Right lobe of liver (tissue), 4 donors: ENCODE measurements around the gene HIC1.

Source experiments
- POLR2A ChIP-seq: fragments of 450-650 bp; IDR thresholded peaks from one replicate; pipeline ENCODE4 v1.6.1; 2017; ENCODE audit warnings: antibody characterized with exemption, mild to moderate bottlenecking
- TF ChIP-seq, protein P1 (sequence below), 4 donors: fragments of 200-600 bp in 3 of 4; fragments of 450-650 bp in 1 of 4; IDR thresholded peaks; one replicate each; pipeline versions ENCODE4 v1.5.1 to v1.8.0; 2016 to 2022; ENCODE audit warnings: antibody characterized with exemption in 4 of 4, mild to moderate bottlenecking in 2 of 4
- donor health status: DM: no; HTN: no; CAD: no.
- donor health status: DM: no; HTN: no; CAD: no.
- donor health status: DM: no; HTN: yes; CAD: no.

DNA sequence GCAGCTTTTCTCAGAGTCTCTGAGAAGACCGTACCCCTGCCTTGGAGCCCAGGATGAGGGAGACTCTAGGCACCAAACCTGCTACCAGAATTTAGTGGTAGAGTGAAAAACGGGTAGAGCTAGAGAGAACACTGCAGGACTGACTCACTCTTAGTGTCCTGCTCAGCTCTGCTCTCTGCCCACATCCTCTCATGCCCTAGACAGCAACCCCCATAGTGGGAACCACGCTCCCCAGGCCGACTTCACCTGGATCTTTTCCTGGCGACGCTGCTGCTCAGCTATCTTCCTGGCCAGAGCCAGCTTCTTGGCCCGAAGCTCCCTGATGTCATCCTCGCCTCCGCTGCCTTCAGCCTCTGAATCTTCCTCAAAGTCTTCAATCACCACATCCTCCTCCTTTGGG, 26.7 kb downstream of the HIC1 start:
- TF ChIP-seq, protein P1, sequence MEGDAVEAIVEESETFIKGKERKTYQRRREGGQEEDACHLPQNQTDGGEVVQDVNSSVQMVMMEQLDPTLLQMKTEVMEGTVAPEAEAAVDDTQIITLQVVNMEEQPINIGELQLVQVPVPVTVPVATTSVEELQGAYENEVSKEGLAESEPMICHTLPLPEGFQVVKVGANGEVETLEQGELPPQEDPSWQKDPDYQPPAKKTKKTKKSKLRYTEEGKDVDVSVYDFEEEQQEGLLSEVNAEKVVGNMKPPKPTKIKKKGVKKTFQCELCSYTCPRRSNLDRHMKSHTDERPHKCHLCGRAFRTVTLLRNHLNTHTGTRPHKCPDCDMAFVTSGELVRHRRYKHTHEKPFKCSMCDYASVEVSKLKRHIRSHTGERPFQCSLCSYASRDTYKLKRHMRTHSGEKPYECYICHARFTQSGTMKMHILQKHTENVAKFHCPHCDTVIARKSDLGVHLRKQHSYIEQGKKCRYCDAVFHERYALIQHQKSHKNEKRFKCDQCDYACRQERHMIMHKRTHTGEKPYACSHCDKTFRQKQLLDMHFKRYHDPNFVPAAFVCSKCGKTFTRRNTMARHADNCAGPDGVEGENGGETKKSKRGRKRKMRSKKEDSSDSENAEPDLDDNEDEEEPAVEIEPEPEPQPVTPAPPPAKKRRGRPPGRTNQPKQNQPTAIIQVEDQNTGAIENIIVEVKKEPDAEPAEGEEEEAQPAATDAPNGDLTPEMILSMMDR (IDR thresholded peaks at IDR 0.05), result no peak
- no peak for TF ChIP-seq POLR2A
